HG03196 (cell line): ENCODE measurements around the gene ITPR2.
"Not testable (repeated sequence)": the region's sequence is repeated elsewhere in the genome, so short reads cannot be mapped to it uniquely, and the experiment has no call there.

Source experiments
- ATAC-seq: cut with Tn5 transposase; IDR thresholded peaks from one replicate; pipeline ENCODE4 v1.9.1; 2021; ENCODE audit not compliant: unreplicated experiment

Gene ITPR2

DNA sequence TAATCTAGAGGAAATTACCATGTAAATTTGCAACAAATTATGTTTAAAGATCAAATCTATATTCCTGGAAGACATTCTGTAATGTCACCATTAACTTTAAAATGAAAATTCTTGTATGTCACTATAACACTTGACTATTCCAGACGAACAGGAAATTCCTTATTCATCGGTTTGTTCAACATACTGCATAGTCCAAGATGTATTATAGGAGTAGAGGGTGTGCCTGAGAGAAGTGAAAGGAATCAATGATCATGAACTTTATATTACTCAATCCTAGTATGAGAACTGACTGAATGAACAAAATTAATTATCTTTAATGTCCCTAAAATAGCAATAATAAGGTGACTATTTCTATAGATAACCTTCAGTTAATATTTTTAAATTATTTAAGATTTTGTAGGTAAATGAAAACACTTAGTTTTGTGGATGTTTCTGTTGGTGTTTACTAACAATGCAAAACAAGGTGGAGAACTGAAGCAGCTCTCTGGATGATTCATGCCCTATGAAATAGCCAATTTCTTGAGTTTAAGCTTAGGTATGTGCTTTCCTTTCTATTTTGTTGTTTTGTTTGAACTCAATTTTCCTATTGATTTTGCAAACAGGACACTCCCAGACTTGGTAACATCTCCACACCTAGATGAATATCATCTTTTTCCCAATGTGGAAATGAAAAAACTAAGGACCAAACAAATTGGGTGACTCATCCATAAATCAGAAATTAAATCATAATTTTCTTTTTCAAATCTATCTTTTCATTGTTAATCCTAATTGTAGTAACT lies 18.2 kb upstream of the ITPR2 start:
- no peak for ATAC-seq

DNA sequence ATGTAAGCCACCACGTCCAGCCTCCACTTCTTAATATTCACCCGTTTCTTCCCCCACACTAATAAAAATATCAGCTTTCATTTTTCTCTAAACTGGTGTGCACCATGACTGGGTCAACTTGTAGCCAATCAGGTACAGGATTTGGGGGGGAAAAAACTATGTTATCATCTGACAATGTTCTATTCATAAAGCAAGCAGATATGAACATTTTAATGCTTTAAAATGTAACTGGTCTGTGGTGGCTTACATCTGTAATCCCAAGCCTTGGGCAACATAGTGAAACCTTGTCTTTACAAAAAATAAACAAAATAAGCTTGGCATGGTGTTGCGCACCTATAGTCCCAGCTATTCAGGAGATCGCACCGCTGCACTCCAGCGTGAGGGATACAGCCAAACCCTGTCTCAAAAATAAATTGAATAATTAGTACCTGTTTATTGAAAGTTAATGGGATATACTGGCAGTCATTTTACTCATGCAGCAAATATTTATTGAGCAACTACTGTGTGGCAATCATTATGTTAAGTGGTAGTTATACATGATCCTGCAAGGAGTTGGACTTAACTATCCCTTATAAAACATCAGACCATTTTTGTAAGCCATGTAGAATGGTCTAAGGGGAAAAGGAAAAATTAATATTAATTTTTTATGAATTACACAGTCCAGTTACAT lies 15.3 kb upstream of the ITPR2 start:
- no peak for ATAC-seq

DNA sequence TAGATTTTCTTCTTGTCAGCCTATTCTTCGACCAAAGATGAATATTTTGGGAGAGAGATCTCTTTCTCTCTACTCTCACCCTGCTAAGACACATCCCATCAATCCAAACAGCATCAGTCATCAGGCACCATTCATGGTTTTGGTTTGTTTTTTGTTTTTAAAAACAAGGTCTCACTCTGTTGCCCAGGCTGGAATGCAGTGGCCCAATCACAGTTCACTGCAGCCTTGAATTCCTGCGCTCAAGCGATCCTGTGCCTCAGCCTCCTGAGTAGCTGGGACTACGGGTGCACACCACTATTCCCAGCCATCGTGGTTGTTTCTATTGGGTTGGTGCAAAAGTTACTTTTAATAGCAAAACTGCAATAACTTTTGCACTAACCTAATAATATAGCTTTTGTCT lies 14.4 kb upstream of the ITPR2 start:
- ATAC-seq: no peak

DNA sequence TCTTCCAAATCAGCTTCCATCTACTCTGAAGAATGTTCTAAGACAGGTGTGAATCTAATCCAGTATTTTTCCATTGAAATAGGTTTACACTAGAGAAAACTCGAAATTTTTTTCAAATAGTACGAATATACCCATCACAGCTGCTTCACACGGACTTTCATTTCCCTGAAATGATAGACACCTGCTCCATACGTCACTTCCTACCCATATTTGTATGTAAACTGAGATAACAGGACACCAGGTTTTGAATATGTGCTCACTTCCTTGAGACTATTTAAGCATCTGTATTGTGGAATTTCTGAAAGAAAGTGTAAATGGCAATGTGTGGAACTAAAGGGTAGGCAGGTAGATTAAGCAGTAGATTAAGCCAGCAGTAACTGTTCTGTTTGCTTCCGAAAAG lies 13.4 kb upstream of the ITPR2 start:
- ATAC-seq: no peak

DNA sequence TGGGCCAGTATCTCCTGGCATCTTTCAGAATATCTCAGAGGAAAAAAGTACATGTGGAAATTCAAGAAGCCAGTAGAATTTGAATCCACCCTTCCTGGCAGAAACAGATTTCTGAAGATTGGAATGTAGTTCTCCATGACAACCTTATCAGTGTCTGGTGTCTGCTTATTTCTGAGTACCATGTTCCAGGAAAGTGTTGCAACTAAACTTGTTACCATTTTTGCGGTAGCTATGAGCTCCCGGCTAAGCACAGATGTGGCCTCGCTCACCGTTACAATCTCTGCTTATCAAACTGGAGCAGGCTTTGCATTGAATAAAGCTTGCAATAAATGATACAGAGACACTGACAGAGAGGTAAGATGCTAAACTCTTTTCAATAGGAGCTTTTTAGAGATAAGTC lies 13.0 kb upstream of the ITPR2 start:
- ATAC-seq: no peak

DNA sequence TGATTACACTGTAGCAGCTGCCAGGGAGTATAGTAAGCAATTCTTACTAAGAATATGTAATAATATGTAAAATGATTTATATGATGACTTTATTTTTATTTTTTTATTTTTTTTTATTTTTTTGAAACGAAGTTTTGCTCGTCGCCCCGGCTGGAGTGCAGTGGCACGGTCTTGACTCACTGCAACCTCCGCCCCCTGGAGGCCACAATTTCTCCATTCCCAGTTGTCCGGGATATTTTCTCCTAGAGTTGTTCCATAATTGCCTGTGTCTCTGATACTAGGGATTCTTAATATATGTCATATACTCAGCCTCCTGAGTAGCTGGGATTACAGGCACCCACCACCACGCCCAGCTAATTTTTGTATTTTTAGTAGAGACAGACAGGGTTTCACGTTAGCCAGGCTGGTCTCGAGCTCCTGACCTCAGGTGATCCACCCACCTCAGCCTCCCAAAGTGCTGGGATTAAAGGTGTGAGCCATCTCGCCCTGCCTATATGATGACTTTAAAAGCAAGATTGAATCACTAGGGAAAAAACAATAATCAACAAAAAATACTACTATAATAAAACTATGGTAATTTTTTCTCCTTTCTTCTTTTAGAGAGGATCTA lies 12.2 kb upstream of the ITPR2 start:
- ATAC-seq: no peak

DNA sequence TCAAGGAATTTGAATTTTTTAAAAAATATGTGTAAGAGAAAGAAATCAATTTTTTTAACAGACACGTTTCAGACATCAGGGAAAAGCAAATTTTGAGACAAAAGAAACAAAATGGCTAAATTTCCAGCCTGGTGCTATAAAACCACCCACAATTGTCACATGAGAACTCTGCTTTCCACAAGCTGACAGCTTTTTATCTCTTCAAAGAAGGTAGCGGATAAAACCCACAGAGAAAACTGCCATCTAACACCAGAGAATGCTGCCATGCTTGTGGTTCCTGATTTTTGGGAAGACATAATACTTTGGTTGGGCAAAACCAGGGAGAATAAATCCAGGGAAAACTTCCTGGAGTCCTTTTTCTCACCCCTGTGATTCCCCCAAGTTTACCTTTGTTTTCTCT lies 10.3 kb upstream of the ITPR2 start:
- ATAC-seq: no peak

DNA sequence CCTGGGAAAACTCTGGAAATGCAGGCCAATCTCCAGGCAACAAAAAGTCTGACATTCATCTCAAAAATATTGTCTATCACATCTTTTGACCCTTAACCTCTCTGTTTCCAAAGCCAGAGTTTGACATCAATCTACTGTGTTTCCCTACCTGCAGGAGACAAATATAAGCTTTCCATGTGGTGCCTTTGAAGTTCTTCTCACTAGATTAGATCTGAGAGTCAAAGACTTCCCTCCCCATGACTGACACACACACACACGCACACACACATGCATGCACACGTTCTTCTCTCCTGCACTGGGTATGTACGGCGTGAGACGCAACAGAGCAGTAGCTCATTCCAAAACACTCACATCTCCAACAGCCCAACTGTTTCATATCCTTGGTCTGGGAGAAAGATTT lies 8.1 kb upstream of the ITPR2 start:
- no peak for ATAC-seq

DNA sequence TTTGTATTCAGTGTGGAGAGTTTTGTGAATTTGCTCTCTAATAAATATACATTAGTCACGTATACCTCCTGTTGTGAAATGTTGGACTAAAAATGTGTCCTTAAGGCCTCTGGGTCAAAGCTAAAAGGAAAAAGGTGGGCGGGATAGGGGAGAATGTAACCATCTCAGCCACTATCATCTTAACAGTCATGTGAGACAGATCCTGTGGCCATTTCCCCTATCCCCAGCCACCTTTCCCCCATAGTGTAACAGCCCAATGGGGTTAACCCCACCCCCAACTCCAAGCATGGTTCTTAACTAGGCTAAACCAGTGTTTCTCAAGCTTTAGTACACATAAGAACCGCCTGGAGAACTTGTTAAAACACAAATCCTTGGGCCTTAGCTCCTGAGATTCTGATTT lies 6.5 kb upstream of the ITPR2 start:
- ATAC-seq: no peak

DNA sequence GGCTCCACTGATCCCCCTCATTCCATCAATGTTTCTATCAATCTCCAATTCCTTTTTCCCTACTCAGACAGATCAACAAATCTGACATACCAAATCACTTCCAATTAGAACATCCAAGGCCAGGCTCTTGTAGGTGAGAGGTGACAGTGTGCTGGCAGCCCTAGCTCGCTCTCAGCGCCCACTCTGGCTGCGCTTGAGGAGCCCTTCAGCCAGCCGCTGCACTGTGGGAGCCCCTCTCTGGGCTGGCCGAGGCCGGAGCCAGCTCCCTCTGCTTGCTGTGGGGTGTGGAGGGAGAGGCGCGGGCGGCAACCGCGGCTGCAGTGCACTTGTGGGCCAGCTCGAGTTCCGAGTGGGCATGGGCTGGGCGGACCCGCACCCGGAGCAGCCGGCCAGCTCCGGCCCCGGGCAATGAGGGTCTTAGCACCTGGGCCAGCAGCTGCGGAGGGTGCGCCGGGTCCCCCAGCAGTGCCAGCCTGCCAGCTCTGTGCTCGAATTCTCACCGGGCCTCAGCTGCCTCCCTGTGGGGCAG lies 6.0 kb upstream of the ITPR2 start:
- ATAC-seq: no peak

DNA sequence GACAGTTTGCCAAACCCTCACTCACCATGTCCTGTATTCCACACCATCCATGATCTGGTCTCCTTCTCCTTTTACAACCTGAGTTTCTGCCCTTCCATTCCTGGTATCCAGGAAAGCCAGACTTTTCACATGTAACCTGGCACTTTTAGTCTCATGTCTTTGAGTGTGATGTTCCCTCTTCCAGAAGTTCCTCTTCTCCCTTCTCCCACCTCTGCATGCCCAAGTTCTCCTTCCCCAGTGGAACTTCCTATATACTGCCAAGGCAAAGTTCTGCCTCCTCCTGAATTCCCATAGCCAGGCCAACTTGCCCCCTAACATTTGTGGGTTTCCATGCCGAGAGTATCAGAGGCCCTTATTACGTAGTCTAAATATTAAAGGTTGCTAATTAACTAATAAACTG lies 3.2 kb upstream of the ITPR2 start:
- no peak for ATAC-seq

DNA sequence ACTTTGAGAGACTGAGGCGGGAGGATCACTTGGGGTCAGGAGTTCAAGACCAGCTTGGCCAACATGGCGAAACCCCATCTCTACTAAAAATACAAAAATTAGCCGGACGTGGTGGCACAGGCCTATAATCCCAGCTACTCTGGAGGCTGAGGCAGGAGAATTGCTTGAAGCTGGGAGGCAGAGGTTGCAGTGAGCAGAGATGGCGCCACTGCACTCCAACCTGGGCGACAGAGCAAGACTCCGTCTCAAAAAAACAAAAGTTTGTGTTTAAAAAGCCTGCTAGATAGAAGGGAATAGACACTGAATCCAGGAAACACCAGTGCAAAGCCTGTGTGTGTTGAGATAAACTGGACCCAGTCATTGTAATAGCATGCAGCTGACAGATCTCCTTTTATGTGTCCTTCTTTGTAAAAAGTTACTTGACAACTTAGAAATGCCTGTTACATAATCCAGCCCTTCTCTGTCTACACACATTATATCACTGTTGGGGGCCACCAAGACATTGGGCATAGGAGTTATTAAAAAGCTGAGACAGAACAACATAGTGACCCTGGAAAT lies 1.6 kb upstream of the ITPR2 start:
- not testable (repeated sequence) for ATAC-seq

DNA sequence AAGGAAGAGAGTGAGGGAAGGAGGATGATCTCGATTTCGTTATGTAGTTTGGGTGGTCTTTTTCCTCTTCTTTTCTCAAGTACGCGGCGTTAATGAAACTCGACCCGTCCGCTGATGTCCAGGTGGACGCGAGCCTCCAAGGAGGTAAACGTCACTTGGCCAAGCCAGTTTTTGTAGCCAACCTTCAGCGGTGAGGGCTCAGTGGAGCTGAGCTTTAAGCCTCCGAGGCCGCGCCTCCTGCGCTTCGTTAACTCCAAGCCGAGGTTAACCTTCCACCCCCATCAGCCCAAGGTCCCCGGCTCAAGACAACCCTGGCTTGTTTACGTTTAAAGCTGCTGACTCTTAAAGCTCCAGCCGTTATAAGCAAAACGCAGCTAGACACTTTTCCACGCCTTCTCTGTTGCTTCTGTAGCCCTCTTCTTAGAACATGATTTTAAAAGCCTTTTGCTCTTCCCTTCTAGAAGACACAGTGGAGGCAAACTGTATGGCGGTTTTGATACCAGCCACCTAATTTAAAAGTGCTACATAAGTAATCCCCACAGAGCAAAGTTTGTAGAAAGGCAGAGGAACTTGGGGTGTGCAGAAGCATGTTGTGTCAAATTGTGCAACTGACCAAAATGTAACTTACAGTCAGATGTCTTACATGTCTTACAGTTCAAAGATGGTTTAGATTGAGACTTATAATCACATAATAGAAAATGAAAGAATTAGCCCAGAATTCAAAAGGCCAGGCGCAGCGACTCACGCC lies 923 bp upstream of the ITPR2 start:
- no peak for ATAC-seq

DNA sequence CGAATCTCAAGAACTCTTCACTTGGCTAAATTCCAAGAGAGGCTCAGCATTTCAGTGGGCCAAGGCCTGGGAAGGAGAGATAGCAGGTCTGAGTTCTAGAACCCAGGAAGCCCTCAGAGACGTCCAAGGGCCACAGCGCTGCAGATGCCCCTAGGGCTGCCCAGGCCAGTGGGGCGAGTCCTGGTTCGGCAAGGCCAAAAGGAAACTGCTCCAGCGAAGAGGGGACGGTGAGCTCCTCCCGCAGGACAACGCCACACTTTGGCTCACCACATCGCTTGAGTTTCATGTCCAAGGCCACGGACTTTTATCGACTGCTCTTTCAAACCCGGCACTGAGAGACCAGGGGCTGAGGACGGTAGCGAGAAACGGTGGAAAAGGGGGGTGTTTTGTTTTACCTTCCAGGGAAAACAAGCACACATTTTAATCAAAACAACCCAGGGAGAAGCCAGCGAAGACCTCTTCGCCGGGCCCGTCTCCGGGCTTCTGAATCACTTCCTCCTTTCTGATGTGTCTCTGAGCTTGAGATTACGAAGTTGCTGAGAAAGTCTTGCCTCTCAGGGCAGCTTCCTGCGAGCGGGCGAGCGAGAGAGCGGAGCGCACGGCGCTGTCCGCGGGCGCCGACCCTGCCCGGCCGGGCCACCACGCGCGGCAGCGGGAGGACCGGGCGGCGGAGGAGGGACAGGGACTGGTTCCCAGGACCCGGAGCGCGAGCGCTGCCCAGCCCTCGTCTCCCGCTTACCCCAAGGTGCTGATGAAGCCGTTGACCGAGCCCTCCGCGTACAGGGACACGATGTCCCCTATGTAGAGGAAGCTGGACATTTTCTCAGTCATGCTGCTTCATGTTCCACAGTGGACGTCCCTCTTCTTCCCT lies 808 bp downstream of the ITPR2 start:
- peak; percentile 37 for ATAC-seq

DNA sequence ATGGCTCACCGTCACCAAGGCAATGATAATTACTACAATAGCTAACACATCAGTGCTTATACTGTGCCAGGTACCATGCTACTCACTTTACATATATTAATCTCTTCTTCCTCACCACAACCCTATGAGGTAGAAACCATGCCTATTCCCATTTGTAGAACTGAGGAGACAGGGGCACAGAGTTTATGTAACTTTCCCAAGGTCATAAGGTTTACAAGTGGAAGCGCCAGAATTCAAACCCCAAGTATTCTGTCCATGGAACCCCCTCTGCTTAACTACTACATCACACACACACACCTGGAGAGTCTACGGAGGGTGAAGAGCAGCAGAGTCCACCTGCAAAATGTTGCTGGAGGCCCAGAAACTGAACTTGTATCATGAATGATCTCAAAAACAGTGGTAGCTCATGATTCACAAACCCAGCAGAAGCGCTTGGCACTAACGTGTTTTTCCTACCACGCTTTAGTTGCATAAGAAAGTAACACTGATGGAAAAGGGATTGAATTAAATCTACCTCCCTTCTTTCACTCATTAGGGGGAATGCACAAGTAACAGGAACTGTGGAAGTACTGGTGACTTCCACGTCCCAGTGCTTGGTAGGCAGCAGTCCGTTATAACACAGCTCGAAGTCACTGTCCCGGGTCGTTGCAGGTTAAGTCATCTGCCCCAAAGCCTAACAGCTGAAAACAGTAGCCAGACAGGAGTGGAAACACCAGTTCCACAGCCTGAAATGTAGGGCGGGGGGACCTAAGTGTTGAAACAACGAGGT lies 2.0 kb downstream of the ITPR2 start:
- no peak for ATAC-seq

DNA sequence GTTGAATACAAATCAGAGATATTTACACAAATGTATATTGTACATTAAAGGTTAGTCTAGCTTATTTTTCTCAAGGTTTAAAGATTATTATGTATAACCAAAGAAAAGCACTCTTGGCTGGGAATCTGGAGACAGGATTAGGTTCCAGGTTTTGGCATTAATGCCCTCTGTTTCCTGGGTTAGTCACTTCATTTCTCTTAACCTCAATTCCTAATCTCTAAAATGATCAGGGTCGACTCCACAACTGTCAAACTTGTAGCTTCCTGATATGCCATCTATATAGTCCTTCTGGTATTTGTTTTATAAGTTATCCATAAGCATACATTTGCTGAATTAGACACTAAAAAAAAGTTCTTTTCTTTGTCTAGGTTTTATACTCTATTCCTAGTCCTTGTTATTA lies 2.6 kb downstream of the ITPR2 start:
- no peak for ATAC-seq

DNA sequence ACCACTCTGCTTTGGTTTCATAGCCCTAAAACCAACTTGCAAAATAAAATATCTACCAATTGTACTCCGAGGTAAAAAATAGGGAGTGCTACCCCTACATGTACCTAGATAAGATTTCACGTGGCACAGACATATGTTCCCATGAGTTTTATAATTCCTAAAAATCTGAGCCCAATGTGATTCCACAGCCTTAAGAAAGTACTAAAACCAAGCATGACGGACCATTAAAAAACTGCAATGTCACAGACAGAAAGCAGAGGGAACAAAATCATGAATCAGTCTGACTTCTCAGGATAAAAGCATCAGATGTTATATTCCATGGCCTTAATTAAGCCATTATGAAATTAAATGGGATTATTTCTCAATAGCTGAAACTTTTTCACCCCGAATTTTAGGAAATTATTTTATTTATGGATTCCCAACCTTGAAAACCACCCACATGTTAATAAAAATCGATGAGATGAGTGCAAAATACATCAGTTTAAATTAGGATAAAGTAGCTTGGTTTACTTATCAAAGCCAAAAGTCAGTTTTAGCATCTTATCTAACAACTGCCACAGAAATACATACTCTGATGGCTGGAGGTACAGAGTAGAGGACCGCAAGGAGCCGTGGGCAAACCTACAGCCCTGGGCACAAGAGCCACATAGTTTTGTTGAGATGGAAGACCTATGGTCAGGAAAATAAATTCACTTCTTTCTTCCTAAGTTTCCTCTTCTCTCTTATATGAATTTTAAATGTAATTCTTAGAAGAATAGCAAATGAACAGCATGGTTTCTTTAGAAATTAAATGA lies 4.5 kb downstream of the ITPR2 start:
- no peak for ATAC-seq

DNA sequence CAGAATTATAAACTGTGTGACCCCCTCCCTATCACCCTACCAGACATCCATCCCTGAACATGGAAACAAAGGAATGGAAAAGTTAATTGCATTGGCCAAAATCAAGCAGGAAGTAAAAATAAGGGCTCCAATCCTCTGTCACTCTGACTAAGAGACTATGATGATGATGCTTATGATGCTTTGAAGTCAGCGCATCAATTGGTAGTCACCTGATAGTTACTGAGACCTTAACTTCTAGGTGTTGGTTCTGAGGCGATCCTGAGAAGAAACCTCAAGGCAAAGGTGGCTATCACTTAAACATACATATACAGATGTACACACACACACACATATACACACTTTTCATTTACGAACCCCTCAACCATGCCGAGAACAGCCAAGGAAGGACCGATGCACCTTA lies 6.6 kb downstream of the ITPR2 start:
- no peak for ATAC-seq
